ENCODE measurements around the gene CPNE7.
A peak's percentile ranks its signal among the peaks of the same experiment; 100 is the strongest.

CPNE7 gene

GRCh38 chr16:89602952-89603590 lies 27.5 kb downstream of the CPNE7 start:
- Histone ChIP-seq H3K4me1 (peaks cover 3% of the 10 kb centered on the region; the same call in 1 of the 2 replicates), H3K9me3 (no peaks in the 10 kb centered on the region), H3K4me3 (ENCODE audit: low read depth, low read length) (peak overlapping the region; percentile 32), H3K27me3 (no peaks in the 10 kb centered on the region), H3K36me3 (no peaks in the 10 kb centered on the region)
- DNase-seq: no peak
- TF ChIP-seq CTCF (IDR thresholded peaks at IDR 0.05; ENCODE audit: low read depth, low read length): no peak

DNA sequence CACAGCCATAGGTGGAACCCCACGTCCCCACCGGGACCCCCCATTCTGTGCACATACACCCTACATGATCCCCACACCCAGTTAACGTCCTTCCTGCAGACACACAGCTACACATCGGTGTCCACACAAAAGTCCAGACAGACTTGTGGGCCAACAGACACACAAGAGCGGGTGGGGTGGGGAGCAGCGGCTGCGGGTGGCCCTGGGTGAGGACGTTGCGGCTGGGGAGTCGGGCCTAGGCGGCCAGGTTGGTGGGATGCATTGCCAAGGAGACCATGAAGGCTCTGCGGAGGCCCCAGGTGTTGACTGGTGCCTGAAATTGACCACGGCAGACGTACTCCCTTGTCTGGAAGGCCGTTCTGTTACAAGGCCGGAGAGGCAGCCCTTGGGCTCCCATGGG lies 29.2 kb downstream of the CPNE7 start:
- H3K4me3 ChIP-seq (ENCODE audit: low read depth, low read length): no peak overlapping the region
- no peaks in the 10 kb centered on the region for H3K27me3 ChIP-seq
- H3K4me1 ChIP-seq: peaks cover 12% of the 10 kb centered on the region
- H3K9me3 ChIP-seq: no peaks in the 10 kb centered on the region
- DNase-seq: peak; percentile 13
- TF ChIP-seq CTCF (IDR thresholded peaks at IDR 0.05; ENCODE audit: low read depth, low read length): no peak
- no peaks in the 10 kb centered on the region for H3K36me3 ChIP-seq

- DNase-seq: no peak
- no peak overlapping the region for H3K4me3 ChIP-seq (ENCODE audit: low read depth, low read length)
- no peaks in the 10 kb centered on the region for H3K27me3 ChIP-seq
- H3K36me3 ChIP-seq: no peaks in the 10 kb centered on the region
- peaks cover 12% of the 10 kb centered on the region for H3K4me1 ChIP-seq
- H3K9me3 ChIP-seq: no peaks in the 10 kb centered on the region
- no peak for TF ChIP-seq CTCF (IDR thresholded peaks at IDR 0.05; ENCODE audit: low read depth, low read length)
Measured at GRCh38 chr16:89605186-89605970, 29.8 kb downstream of the CPNE7 start.

DNA sequence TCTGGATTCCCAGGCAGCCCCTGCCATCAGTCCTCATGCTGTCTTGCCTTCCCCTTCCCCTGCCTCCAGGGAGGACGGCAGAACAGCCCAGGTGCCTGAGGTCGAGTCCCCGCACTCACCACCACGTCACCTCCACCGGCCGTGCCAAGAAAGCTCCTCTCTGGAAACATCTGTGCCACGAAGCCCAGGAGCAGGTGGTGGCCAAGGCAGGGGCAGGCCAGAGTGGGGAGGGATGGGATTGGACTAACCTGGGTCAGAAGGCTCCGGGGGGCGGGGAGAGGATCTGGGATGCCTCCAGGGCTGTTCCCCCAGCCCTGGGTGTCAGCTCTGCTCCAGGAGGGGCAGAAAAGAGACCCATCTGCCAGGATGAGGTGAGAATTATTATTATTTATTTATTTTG lies 30.4 kb downstream of the CPNE7 start:
- Histone ChIP-seq H3K4me1 (peaks cover 12% of the 10 kb centered on the region), H3K9me3 (no peaks in the 10 kb centered on the region), H3K4me3 (ENCODE audit: low read depth, low read length) (no peak overlapping the region), H3K36me3 (no peaks in the 10 kb centered on the region), H3K27me3 (no peaks in the 10 kb centered on the region)
- DNase-seq: no peak
- TF ChIP-seq CTCF (IDR thresholded peaks at IDR 0.05; ENCODE audit: low read depth, low read length): no peak

- DNase-seq: no peak
- no peaks in the 10 kb centered on the region for H3K36me3 ChIP-seq
- no peaks in the 10 kb centered on the region for H3K9me3 ChIP-seq
- H3K27me3 ChIP-seq: no peaks in the 10 kb centered on the region
- no peak for TF ChIP-seq CTCF (IDR thresholded peaks at IDR 0.05; ENCODE audit: low read depth, low read length)
- no peak overlapping the region for H3K4me3 ChIP-seq (ENCODE audit: low read depth, low read length)
- H3K4me1 ChIP-seq: peaks cover 9% of the 10 kb centered on the region
Measured at GRCh38 chr16:89607453-89607852, 31.9 kb downstream of the CPNE7 start.

Measured in BE2C (cell line).